Endothelial cell of umbilical vein (primary cell): ENCODE data around the gene CLIC4. TPM values are rescaled to one million over a fixed set of nuclear protein-coding genes. Genes with fewer than 3 reads are reported as not detected.

Experiments used
- BruUV-seq: library from RNA; stranded (reverse); fragments of 400-500 nt; replicated peaks from 2 replicates; lab custom pipeline; 2021; lab: Mats Ljungman, UMichigan
- CTCF ChIA-PET: fragments of 300-600, 350-600 bp; sonication (Branson Sonifier 250); formaldehyde crosslinking; loops from one replicate; lab custom pipeline; 2021; ENCODE audit warnings: antibody characterized with exemption, inconsistent platforms; lab: Charles Lee
- POLR2A ChIA-PET: fragments of 300-600, 350-600 bp; sonication (Branson Sonifier 250); formaldehyde crosslinking; loops from one replicate; lab custom pipeline; 2021; ENCODE audit warnings: antibody characterized with exemption, inconsistent platforms; lab: Charles Lee
- DNase-seq: peaks from one replicate; pipeline ENCODE4 v3.0.0-alpha.2; 2011; ENCODE audit warnings: low read depth, low spot score
- FAIRE-seq: peaks from 2 replicates; lab custom pipeline; 2011; peaks lifted over from hg19 to GRCh38; lab: Jason Lieb, UNC
- H2AFZ ChIP-seq: 2 replicates; pipeline ENCODE4 v1.6.0; 2012; ENCODE audit warnings: low read depth, low read length, control low read depth, inconsistent platforms
- H3K27ac ChIP-seq: 2 replicates; pipeline ENCODE4 v1.5.1; 2011; ENCODE audit warnings: low read depth, mild to moderate bottlenecking, control low read depth, low read length, moderate library complexity; ENCODE audit not compliant: insufficient read depth
- H3K27me3 ChIP-seq, 2 experiments: 2 replicates each; pipeline versions ENCODE4 v1.6.0 to v1.6.1; 2011; ENCODE audit warnings: low read length in 2 of 2, mixed read lengths in 1 of 2; ENCODE audit not compliant: control insufficient read depth in 2 of 2, insufficient read depth in 2 of 2
- H3K36me3 ChIP-seq, 2 experiments: 2 replicates in 1 of 2; 3 replicates in 1 of 2; pipeline ENCODE4 v1.5.1; 2011; ENCODE audit warnings: low read length in 2 of 2, mild to moderate bottlenecking in 1 of 2, moderate library complexity in 1 of 2; ENCODE audit not compliant: control insufficient read depth in 2 of 2, insufficient read depth in 2 of 2; ENCODE audit errors: extremely low read depth in 1 of 2
- H3K4me1 ChIP-seq: 3 replicates; pipeline ENCODE4 v1.5.1; 2011; ENCODE audit warnings: mild to moderate bottlenecking, low read length; ENCODE audit not compliant: control insufficient read depth, insufficient read depth; ENCODE audit errors: extremely low read depth
- H3K4me2 ChIP-seq: 2 replicates; pipeline ENCODE4 v1.6.1; 2011; ENCODE audit warnings: low read length, control low read depth, mixed read lengths; ENCODE audit not compliant: insufficient read depth
- H3K4me3 ChIP-seq, 3 experiments: fragments of 200-600 bp in 1 of 3; sonication (generic), shearing (Covaris generic) in 1 of 3; replicated peaks in 1 of 3; 2 replicates each; pipeline ENCODE4 v1.5.1; 2011 to 2016; ENCODE audit warnings: control low read depth in 3 of 3, low read length in 3 of 3, mild to moderate bottlenecking in 2 of 3, inconsistent platforms in 1 of 3, low read depth in 1 of 3, moderate library complexity in 1 of 3; ENCODE audit not compliant: insufficient read depth in 1 of 3
- H3K79me2 ChIP-seq: 2 replicates; pipeline ENCODE4 v1.6.0; 2012; ENCODE audit warnings: low read length, inconsistent platforms; ENCODE audit not compliant: control insufficient read depth, insufficient read depth
- H3K9ac ChIP-seq: replicated peaks from 2 replicates; pipeline ENCODE3; 2011; ENCODE audit warnings: low read length, control low read depth; ENCODE audit not compliant: insufficient read depth; ENCODE audit errors: extremely low read depth
- H3K9me1 ChIP-seq: replicated peaks from 3 replicates; pipeline ENCODE4 v1.6.0; 2011; ENCODE audit warnings: mild to moderate bottlenecking, low read length; ENCODE audit not compliant: control insufficient read depth, insufficient read depth; ENCODE audit errors: extremely low read depth
- H3K9me3 ChIP-seq: replicated peaks from 2 replicates; pipeline ENCODE4 v1.5.1; 2012; ENCODE audit warnings: low read length, inconsistent platforms; ENCODE audit not compliant: control insufficient read depth, insufficient read depth
- H4K20me1 ChIP-seq: replicated peaks from 2 replicates; pipeline ENCODE3; 2011; ENCODE audit warnings: mild to moderate bottlenecking, low read length; ENCODE audit not compliant: control insufficient read depth, insufficient read depth; ENCODE audit errors: extremely low read depth
- EZH2 ChIP-seq: IDR thresholded peaks from 2 replicates; pipeline ENCODE4 v1.6.1; 2012; ENCODE audit warnings: borderline replicate concordance, low read depth, mild to moderate bottlenecking, moderate library complexity, low read length, inconsistent platforms; ENCODE audit not compliant: severe bottlenecking
- FOS ChIP-seq: IDR thresholded peaks from 2 replicates; pipeline ENCODE4 v1.6.1; 2011; ENCODE audit warnings: mild to moderate bottlenecking, low read length, moderate library complexity, borderline replicate concordance; ENCODE audit not compliant: insufficient read depth
- GATA2 ChIP-seq: IDR thresholded peaks from 2 replicates; pipeline ENCODE4 v1.7.0; 2011; ENCODE audit warnings: low read depth, mild to moderate bottlenecking, moderate library complexity, mixed read lengths, low read length; ENCODE audit not compliant: insufficient read length, insufficient read depth
- JUN ChIP-seq: IDR thresholded peaks from 2 replicates; pipeline ENCODE4 v1.6.1; 2011; ENCODE audit warnings: borderline replicate concordance, low read depth; ENCODE audit not compliant: insufficient read length, insufficient read depth
- MYC ChIP-seq: IDR thresholded peaks from one replicate; pipeline ENCODE4 v1.6.1; 2011; ENCODE audit warnings: mild to moderate bottlenecking, low read depth, low read length
- POLR2A ChIP-seq: IDR thresholded peaks from 2 replicates; pipeline ENCODE4 v1.6.1; 2012; ENCODE audit warnings: low read depth, mild to moderate bottlenecking, control low read depth, low read length
- POLR2AphosphoS5 ChIP-seq: IDR thresholded peaks from 2 replicates; pipeline ENCODE4 v1.6.1; 2012; ENCODE audit warnings: low read depth, mild to moderate bottlenecking, control low read depth, low read length, moderate library complexity; ENCODE audit not compliant: insufficient read depth
- dilution Hi-C: fragments of 300-500 bp; cut with MboI; formaldehyde crosslinking; loops from one replicate; pipeline ENCODE4 v1.15.0; 2019; ENCODE audit warnings: low sequenced_read_pairs; ENCODE audit not compliant: extremely low pct_ligation_motif_present
- intact Hi-C: fragments of 100-400 bp; cut with micrococcal nuclease; formaldehyde crosslinking; loops from one replicate; pipeline ENCODE4 v1.10.0; 2022
- polyA plus RNA-seq, 4 experiments: library from polyadenylated mRNA; depleted of rRNA in 3 of 4; stranded (reverse) in 3 of 4; unstranded in 1 of 4; fragments of >200 nt; gene quantifications; 2 replicates each; pipeline versions ENCODE4 v1.2.1 to v1.2.3, GENCODE V29; 2011 to 2012; ENCODE audit warnings: missing spikeins in 1 of 4
- total RNA-seq: library from RNA; stranded (reverse); gene quantifications from 2 replicates; pipeline ENCODE4 v1.2.3, GENCODE V29; 2021
- TF ChIP-seq, protein P1 (sequence below): IDR thresholded peaks from 2 replicates; pipeline ENCODE4 v1.6.1; 2011; ENCODE audit not compliant: insufficient read depth, insufficient read length
- TF ChIP-seq, protein P2 (sequence below), 2 donors: IDR thresholded peaks; 1 replicate in 1 of 2; 2 replicates in 1 of 2; pipeline ENCODE4 v1.5.1; 2011; ENCODE audit warnings: low read length in 2 of 2, mild to moderate bottlenecking in 2 of 2, moderate library complexity in 2 of 2, control low read depth in 1 of 2, inconsistent platforms in 1 of 2, low read depth in 1 of 2; ENCODE audit not compliant: insufficient read depth in 1 of 2; ENCODE audit errors: extremely low read depth in 1 of 2

Gene CLIC4
- total and polyA plus RNA-seq, 2 donors (not counting 3 experiments of a cell fraction or from before 2014, with no cell fraction given): 97.5 to 330 TPM

DNA sequence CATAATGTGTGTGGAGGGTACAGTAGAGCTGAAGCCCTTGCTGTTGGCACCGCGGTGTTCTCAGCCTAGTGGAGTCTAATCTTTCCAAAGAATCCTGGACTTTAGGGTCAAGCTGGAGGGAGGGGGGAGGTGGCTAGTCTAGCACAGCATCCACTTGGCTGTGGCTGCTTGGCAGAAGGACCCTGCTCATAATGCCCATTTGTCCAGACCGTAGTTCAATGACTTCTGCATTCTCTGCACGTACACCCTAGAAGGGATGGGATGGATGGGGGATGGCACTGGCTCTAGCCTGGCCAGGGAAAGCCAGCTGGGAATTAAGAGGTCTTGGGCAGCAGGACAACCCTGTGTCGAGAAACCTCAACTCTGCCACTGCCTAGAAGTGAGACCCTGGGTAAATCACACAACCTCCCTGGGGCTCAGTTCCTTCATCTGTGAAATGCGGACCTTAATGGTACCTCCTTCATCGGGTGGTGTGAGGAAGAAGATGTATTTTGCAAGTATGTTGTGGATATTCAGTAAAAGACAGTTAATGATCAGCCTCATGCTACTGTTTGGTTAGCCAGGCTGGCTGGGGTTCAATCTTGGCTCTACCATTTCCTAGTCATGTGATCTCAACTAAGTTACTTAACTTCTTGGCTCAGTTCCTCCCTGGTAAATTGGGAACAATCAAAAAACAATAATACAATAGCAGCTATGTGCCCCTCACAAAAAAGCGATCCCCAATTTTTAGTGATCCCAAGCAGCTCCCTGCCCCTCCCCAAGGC lies 27.2 kb upstream of the CLIC4 start:
- intact Hi-C loops: no loop called here
- Histone ChIP-seq H3K36me3 (no peaks in the 10 kb centered on the region), H3K4me2 (no peak overlapping the region), H3K9me1 (no peaks in the 10 kb centered on the region), H2AFZ (no peak overlapping the region), H3K27ac (no peak overlapping the region), H3K9ac (no peak overlapping the region), H3K4me1 (peaks cover 16% of the 10 kb centered on the region), H3K27me3 (no peaks in the 10 kb centered on the region), H3K79me2 (no peaks in the 10 kb centered on the region), H3K9me3 (no peaks in the 10 kb centered on the region), H3K4me3 (no peak overlapping the region), H4K20me1 (no peaks in the 10 kb centered on the region)
- TF ChIP-seq, protein P1, sequence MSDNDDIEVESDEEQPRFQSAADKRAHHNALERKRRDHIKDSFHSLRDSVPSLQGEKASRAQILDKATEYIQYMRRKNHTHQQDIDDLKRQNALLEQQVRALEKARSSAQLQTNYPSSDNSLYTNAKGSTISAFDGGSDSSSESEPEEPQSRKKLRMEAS: no peak
- TF ChIP-seq POLR2AphosphoS5: no peak
- no peak for TF ChIP-seq MYC
- no peak for TF ChIP-seq GATA2
- TF ChIP-seq FOS: no peak
- TF ChIP-seq, protein P2, sequence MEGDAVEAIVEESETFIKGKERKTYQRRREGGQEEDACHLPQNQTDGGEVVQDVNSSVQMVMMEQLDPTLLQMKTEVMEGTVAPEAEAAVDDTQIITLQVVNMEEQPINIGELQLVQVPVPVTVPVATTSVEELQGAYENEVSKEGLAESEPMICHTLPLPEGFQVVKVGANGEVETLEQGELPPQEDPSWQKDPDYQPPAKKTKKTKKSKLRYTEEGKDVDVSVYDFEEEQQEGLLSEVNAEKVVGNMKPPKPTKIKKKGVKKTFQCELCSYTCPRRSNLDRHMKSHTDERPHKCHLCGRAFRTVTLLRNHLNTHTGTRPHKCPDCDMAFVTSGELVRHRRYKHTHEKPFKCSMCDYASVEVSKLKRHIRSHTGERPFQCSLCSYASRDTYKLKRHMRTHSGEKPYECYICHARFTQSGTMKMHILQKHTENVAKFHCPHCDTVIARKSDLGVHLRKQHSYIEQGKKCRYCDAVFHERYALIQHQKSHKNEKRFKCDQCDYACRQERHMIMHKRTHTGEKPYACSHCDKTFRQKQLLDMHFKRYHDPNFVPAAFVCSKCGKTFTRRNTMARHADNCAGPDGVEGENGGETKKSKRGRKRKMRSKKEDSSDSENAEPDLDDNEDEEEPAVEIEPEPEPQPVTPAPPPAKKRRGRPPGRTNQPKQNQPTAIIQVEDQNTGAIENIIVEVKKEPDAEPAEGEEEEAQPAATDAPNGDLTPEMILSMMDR (IDR thresholded peaks at IDR 0.05; ENCODE audit: extremely low read depth in 1 of 2, insufficient read depth in 1 of 2, low read depth in 1 of 2, low read length in 2 of 2): no peak
- TF ChIP-seq POLR2A: no peak
- TF ChIP-seq EZH2: no peak
- no peak for TF ChIP-seq JUN
- dilution Hi-C loops: no loop called here
- POLR2A ChIA-PET: interaction anchor here (0.7 kb wide), 1 partner anchor 31 kb away, joined by 3 read pairs; no protein-coding TSS in a partner anchor
- FAIRE-seq: no peak
- BruUV-seq: no TSS peak
- no peak for DNase-seq
- CTCF ChIA-PET: interaction anchor here (1.6 to 1.7 kb wide), 2 partner anchors 14 to 30 kb away, joined by 3 to 6 read pairs; no protein-coding TSS in a partner anchor
